Endothelial cell of hepatic sinusoid (primary cell): Measurements from ENCODE around the gene NASP.

ENCODE experiments used
- in situ Hi-C: cut with HindIII; loops from 2 replicates; pipeline ENCODE4 v1.10.0; 2017; ENCODE audit warnings: low sequenced_read_pairs

Gene NASP

GRCh38 chr1:45583666-45584350 lies at the start of gene NASP:
NASP (plus strand) TSS chr1:45584041; CDS start chr1:45584147, 106 bp downstream.
- in situ Hi-C loops = no loop called here

DNA sequence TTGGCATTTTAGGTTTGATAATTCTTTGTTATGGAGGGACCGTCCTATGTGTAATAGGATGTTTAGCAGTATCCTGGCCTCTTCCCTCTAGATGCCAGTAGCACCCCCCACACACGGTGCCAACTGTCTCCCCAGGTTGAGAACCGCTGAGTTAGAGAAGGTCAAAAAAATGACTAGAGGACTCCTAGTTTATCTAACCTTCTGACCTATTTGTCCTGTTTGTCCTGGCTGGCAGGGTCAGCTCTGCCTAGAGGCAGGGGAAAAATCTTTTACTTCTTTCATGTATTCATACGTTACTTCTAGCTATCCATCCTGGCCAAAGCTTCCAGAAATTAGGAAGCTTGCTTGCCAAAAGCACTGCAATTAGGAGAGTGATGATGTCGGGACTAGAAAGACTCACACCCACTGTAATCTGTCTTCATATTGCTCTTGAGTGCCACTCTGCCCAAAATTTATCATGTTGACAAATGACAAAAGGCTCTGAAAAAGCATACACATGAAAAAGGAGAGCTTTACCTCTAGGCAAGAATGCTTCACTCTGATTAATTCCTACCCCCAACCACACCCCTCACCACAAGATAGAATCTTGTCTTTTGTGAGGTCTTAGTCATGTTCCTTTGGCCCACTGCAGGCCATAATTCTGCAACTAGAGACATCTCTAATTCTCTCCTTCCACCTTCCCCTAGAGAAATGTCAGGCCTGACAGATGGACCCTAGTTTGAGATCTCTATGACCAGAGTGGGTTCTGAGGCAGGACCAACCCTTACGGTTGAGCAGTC lies 47.7 kb upstream of the NASP start:
- in situ Hi-C loops = no loop called here

GRCh38 chr1:45536886-45537285 lies 47.0 kb upstream of the NASP start:
- in situ Hi-C loops = no loop called here

DNA sequence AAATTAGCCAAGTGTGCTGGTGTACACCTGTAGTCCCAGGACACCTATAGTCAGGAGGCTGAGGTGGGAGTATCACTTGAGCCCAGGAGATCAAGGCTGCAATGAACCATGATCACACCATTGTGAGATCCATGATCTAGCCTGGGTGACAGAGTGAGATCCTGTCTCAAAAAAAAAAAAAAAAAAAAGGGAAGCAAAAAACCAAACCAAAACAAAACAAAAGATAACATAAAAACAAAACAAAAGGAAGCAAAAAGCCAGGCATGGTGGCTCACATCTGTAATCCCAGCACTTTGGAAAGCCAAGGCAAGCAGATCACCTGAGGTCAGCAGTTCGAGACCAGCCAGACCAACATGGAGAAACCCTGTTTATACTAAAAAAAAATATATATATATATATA lies 42.6 kb upstream of the NASP start:
- in situ Hi-C loops = no loop called here

DNA sequence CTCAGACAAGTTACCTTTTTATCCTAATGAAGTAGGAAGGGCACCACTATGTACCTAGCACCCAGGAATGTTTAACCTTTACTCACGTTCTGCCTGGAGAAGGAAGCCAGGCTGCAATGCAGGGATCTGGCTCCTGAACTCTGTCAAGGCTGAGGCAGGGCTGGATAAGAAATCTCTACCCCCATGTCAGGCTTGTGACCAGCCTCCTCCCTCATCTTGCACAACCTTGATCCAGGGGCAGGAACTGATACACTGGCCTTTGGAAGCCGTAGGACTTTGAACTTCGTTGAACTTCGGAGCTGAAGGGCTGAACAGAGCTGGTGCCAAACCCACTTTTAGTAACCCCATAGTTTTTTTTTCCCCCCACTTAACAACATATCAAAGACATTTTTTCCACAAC lies 41.2 kb upstream of the NASP start:
- in situ Hi-C loops = no loop called here

- in situ Hi-C loops = no loop called here
Observed at GRCh38 chr1:45543581-45544417, 40.0 kb upstream of the NASP start.

DNA sequence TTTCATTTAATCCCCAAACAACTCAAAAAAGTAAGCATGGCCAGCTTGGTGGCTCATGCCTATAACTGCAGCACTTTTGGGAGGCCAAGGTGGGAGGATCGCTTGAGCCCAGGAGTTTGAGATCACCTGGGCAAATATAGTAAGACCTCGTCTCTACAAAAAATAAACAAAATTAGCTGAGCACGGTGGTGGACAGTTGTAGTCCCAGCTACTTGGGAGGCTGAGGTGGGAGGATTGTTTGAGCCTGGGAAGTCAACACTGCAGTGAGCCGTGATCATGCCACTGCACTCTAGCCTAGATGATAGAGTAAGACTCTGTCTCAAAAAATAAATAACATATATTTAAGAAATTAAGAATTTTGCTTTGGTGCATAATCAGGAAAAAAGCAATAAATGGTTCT lies 39.3 kb upstream of the NASP start:
- in situ Hi-C loops = no loop called here

- in situ Hi-C loops = no loop called here
Observed at GRCh38 chr1:45545019-45545493, 38.8 kb upstream of the NASP start.

DNA sequence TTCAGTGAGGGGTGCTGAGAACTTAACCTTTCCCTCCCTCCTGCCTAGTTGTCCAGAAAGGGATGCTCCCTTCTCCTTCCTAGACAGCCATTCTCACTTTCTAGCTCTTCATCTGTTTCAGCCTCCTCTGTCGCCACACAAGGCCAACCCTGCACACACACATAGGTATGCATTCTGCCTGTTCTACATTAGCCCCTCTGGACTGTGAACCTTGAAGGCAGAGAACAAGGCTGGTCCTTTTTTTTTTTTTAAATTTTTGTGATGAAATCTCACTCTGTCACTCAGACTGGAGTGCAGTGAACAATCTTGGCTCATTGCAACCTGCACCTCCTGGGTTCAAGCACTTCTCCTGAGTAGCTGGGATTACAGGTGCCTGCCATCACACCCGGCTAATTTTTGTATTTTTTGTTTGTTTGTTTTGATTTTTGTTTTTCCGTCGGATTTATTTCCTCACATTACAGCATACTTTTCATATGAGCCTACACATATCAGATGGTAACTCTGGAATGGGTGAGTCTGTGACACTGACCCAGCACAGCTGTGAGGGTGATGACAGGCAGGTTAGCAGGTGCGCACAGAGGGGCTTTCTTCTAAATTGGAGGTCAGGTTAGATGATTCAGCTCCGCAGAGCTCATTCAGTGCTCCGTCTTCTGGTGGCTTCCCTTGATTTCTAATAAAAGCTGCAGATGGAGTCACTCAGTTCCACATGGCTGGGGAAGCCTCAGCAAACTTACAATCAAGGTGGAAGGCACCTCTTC lies 38.1 kb upstream of the NASP start:
- in situ Hi-C loops = no loop called here

DNA sequence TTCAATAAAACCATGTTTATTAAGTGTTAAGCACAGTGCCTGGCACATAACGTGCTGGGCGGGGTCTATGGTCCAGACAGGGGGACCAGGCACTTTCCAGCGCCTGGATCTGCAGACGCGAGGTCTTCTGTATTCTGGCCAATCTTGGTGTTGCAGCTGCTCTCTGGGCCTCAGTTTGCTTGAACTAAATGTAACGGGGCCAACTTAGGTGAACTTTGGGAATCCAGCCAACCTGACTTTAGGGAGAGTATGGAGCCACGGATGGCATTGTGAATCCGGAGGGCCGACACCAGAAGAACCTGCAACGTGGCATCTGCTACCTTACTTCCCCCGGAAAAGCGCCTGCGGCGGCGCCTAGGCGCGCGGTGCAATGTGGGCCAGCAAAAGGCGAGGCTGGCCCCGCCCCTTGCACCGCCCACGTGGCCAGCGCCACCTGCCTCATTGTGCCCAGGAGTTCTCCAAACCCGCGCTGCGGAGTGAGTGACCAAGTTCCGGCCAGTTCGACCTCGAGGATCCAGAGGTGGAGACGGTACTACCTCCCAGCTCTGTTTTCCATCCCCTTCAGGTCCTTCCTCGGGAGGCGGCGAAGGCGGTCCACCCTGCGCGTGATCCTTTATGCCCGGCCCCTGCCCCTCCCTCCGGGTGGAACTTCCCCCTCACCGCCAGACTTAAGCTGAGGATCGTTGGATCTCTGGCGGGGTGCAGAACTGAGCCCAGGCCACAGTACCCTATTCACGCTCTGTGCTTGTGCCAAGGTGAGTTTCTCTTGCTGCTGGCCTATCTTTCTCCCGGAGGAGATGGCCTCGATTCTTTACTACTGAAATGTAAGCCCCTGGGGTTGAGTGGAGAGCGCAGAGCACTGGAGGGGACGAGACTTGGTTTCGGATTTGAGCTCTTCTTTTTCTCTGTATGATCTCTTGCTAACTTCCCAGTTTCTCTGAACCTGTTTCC lies 33.2 kb upstream of the NASP start, which contains the start of gene AKR1A1:
Gene AKR1A1, plus strand, starts transcription at position 426 of the 951 bp plus-strand sequence. CDS start 10,969 bp downstream, outside the sequence.
- in situ Hi-C loops = no loop called here

GRCh38 chr1:45551684-45552083 lies 32.2 kb upstream of the NASP start:
- in situ Hi-C loops = no loop called here

DNA sequence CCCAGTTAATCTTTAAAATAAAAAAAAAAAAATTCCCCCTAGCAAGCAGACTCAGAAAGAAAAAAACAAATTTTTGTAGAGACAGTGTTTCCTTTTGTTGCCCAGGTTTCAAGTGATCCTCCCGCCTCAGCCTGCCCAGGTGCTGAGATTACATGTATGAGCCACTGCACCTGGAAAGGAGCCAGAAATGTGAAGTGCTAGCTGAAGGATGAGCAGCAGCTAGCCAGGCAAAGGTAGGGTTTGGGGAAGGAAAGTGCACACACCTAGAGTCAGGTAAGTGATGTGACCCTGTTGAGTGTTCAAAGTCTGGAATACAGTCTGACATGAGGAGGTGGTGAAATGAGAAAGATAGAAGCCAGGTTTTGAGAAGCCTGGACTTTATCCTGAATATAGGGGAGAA lies 31.5 kb upstream of the NASP start:
- in situ Hi-C loops = no loop called here

DNA sequence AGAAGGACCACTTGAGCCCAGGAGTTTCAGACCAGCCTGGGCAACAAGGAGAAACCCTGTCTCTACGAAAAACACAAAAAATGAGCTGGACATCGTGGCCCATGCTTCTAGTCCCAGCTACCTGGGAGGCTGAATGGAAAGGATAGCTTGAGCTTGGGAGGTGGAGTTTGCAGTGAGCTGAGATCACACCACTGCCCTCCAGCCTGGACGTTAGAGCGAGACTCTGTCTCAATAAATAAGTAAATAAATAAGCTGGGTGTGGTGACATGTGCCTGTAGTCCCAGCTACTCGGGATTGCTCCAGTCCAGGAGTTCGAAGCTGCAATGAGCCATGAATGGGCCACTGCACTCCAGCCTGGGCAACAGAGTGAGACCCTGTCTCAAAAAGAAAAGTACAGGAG lies 29.6 kb upstream of the NASP start:
- in situ Hi-C loops = no loop called here

DNA sequence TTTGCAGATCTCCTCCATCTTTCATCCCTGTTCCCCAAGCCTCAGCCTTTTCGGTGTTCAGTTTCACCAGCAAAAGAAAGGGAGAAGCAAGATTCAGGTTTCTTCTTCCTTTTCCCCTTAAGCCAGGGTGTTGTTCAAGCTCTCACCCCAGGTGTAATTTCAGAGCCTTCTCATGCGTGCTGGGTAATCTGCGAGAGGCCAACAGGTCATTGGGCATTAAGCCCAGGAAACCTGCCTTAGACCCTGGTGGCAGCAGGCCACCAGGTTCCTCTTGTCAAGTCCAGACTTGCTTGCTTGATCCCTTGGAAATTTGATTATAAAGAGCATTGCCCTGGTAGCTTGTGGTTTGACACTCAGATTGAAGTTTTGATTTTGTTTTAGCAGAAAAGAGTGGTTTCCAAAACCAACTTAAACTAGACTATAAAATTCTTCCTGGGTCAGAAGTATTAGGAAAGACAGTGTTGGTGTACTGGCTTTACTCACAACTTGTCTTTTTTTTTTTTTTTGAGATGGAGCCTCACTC lies 26.4 kb upstream of the NASP start:
- in situ Hi-C loops = no loop called here

GRCh38 chr1:45563843-45564242 lies 20.0 kb upstream of the NASP start:
- in situ Hi-C loops = no loop called here

DNA sequence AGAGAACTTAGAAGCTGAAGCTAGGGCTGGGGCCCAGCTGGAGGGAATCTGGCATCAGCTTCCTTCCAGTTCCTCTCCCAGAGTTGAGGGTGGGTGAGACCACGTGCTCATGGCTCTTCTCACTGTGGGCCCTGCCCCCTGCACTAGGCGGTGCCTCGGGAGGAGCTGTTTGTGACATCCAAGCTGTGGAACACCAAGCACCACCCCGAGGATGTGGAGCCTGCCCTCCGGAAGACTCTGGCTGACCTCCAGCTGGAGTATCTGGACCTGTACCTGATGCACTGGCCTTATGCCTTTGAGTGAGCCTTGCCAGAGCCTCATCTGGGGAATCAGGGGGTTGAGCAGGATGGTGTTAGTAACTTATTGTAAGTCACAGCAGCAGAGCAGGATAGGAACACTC lies 17.1 kb upstream of the NASP start:
- in situ Hi-C loops = no loop called here

- in situ Hi-C loops = no loop called here
Observed at GRCh38 chr1:45567911-45568310, 15.9 kb upstream of the NASP start.

GRCh38 chr1:45568421-45568820 lies 15.4 kb upstream of the NASP start:
- in situ Hi-C loops = no loop called here

DNA sequence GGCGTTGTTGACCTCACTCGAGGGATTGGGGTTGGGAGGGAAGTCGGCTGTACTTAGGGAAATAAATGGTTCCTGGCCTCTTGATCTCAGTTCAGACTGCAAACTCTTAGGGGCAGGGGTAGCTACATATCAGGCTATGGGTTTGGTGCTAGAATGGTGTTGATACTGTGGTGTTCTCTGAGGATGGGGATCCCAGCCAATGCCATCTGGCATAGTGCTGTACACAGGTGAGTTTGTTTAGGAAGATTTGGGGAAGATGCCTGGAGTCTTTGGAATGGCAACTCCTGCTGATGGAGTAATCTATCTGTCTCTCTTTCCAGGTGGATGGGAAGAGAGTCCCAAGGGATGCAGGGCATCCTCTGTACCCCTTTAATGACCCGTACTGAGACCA lies 14.3 kb upstream of the NASP start:
- in situ Hi-C loops = no loop called here
